Mononuclear cell (primary cell): ENCODE results near the gene OCA2. TPM values are rescaled to one million over a fixed set of nuclear protein-coding genes. Genes with fewer than 3 reads are reported as not detected.
"Not testable (repeated sequence)": the region's sequence is repeated elsewhere in the genome, so short reads cannot be mapped to it uniquely, and the experiment has no call there.

ENCODE experiments used
- H3K27me3 ChIP-seq: 2 replicates; pipeline ENCODE4 v1.6.0; 2011; ENCODE audit warnings: low read length, control low read depth; ENCODE audit not compliant: insufficient read depth
- H3K4me1 ChIP-seq: 2 replicates; pipeline ENCODE4 v1.5.1; 2011; ENCODE audit warnings: mild to moderate bottlenecking, low read length, control low read depth; ENCODE audit not compliant: insufficient read depth
- H3K4me3 ChIP-seq: 2 replicates; pipeline ENCODE4 v1.5.1; 2011; ENCODE audit warnings: mild to moderate bottlenecking, low read length, moderate library complexity
- H3K9me3 ChIP-seq: 2 replicates; pipeline ENCODE4 v1.5.1; 2011; ENCODE audit warnings: low read depth, mild to moderate bottlenecking, control low read depth, low read length
- total RNA-seq: library from RNA; depleted of rRNA; stranded (reverse); fragments of >200 nt; gene quantifications from one replicate; pipeline ENCODE4 v1.2.3, GENCODE V29; 2012

The OCA2 gene
- total RNA-seq, 1 donor = 0.10 TPM

DNA sequence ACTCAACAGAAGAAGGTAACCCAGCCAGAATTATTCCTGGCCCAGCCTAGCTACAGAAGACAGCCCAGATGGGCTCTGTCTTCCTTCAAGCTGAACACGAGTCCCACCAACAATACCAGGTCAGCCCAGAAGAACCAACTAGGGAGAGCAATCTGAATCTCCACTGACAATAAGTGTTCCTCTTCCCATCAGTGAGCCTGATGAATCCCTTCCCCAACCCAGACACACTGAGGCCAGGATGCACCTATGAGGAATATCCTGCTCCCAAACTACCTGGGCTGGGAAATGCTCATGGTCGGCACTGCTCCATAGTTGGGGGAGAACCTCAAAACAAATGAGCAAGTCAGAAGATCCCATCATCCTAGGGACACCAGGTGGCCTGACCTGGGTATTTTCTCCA, 351.1 kb downstream of the OCA2 start:
- no peaks in the 10 kb centered on the region for H3K9me3 ChIP-seq
- no peaks in the 10 kb centered on the region for H3K27me3 ChIP-seq
- H3K4me1 ChIP-seq = no peaks in the 10 kb centered on the region
- H3K4me3 ChIP-seq = no peak overlapping the region

- no peaks in the 10 kb centered on the region for H3K9me3 ChIP-seq
- no peaks in the 10 kb centered on the region for H3K27me3 ChIP-seq
- H3K4me1 ChIP-seq = no peaks in the 10 kb centered on the region
- H3K4me3 ChIP-seq = no peak overlapping the region
Measured at GRCh38 chr15:27746401-27746955, 352.6 kb downstream of the OCA2 start.

GRCh38 chr15:27744641-27745040, 354.5 kb downstream of the OCA2 start:
- H3K4me1 ChIP-seq = no peaks in the 10 kb centered on the region
- no peak overlapping the region for H3K4me3 ChIP-seq
- no peaks in the 10 kb centered on the region for H3K9me3 ChIP-seq
- H3K27me3 ChIP-seq = no peaks in the 10 kb centered on the region

- Histone ChIP-seq H3K4me3 (no peak overlapping the region), H3K9me3 (no peaks in the 10 kb centered on the region), H3K4me1 (no peaks in the 10 kb centered on the region), H3K27me3 (no peaks in the 10 kb centered on the region)
Measured at GRCh38 chr15:27743638-27744037, 355.5 kb downstream of the OCA2 start.

DNA sequence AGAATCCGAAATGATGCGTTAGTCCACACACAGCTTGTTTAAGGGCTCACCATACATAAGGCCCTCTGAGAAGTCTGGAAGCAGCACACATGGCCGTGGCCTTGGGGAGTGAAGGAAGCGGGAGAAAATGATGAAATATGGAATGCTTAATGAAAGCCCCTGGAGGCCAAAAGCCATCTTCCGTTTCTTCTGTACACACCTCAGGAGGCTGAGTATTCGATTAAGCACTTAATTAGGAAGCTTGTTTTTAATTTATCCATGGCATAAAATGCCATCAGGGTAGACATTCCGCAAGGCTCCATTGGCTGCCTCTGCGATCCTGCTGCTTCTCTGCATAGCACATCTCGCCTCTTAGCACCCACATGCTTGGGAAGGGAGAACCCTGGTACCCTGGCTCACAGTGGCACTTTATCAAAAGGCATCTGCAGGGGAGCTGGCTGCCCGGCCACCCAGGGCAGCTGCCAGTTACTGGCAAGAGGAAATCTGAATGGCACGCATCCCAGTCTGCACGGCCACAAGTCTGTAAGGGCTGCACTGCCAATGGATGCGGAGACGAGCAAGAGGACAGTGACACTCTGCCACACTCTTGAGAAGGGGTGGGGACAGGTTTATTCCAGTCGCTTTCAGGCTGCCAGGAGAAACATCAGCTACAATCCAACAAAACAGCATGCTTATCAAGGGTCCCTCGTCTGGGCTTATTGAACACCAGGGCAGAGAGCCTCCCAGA, 356.2 kb downstream of the OCA2 start:
- Histone ChIP-seq H3K4me1 (no peaks in the 10 kb centered on the region), H3K4me3 (no peak overlapping the region), H3K27me3 (no peaks in the 10 kb centered on the region), H3K9me3 (no peaks in the 10 kb centered on the region)

DNA sequence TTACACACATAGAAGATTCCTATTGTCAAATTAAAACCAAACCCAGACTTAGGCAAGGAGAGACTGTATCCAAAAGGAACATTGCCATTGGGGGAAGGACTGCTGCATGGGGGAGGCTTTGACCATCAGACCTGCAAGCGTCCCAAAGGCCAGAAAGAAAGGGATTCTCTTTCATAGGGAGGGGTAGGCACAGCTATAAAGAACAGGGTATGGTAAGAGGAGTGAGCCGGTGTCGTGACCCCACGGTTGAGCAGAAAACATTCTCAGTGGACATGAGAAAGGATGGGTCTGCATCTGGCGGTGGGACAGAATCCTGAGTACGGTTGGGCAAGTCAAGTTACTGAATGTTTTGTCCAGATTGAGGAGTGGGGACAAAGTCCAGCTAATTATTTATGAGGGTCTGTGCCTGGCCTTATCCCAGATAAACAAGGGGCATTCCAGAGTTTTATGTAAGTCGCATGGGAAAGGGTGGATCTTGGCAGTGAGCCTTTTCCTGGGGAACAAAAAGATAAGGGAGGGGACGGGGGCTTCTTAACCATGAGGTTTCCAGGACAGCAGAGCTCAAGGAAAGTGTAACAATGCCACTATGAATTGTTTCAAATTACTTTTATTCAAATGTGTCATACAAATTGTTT, 357.8 kb downstream of the OCA2 start:
- no peak overlapping the region for H3K4me3 ChIP-seq
- H3K9me3 ChIP-seq = no peaks in the 10 kb centered on the region
- H3K4me1 ChIP-seq = no peaks in the 10 kb centered on the region
- H3K27me3 ChIP-seq = no peaks in the 10 kb centered on the region

DNA sequence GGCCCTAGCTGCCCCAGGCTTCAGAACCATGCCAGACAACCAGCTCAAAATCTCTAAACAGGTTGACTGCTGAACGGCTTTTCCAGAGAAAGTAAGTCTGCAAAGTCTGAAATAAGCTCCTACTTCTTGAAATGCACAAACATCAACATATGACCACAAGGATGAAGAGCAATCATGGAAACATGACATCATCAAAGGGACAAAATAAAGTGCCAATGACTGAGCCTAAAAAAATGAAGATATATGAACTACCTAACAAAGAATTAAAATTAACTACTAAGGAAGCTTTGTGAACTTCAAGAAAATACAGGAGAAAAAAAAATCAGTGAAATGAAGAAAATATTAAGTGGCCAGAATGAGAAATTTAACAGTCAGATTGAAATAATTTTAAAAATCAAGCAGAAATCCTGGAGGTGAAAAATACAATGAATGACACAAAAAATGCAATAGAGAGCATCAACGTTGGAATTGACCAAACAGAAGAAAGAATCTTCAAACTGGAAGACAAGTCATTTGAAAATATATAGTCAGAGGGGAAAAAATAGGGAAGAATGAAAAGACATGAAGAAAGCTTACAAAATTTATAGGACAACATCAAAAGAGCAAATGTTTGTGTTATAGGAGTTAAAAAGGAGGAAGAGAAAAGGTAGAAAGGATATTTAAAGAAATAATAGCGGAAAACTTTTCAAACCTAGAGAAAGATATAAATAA, 364.2 kb downstream of the OCA2 start:
- Histone ChIP-seq H3K4me1 (no peaks in the 10 kb centered on the region), H3K4me3 (no peak overlapping the region), H3K27me3 (no peaks in the 10 kb centered on the region), H3K9me3 (peaks cover 12% of the 10 kb centered on the region)

DNA sequence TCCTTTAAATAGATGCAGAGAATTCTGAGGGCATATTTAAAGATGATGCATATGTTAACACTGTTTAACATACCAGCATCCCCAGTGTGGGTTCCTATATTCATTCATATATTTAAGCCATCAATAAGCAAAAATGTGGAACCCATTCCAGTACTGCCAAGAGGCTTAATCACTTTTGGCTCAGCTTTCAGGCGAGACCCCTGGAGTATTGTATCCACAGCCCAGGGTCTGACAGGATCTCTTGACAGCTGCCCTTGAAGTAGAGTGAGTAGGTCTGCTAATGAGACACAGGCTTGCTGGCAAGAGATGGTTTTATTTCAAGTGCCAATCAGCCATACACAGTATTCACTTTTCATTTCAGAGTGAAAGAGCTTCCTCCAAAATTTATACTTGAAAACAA, 367.3 kb downstream of the OCA2 start:
- Histone ChIP-seq H3K27me3 (no peaks in the 10 kb centered on the region), H3K4me1 (no peaks in the 10 kb centered on the region), H3K9me3 (peaks cover 12% of the 10 kb centered on the region), H3K4me3 (no peak overlapping the region)

DNA sequence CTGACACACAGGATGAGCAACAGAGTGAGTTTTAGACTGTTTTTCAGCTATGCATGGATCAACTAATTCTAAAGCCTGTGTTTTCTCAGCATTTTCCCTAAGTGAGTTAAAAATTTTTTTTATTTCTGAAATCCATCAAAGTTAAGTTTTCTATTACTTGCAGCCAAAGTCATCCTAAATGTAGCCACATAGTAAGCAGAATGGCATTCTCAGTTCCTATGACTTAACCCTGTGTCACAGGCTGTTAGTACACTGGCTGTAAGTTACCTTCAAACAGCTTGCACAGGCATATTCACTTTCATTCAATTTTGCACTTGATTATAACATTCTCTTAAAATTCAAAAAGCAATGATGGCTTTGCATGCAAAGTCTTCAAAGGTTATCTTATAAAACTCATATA, 368.2 kb downstream of the OCA2 start:
- Histone ChIP-seq H3K4me1 (no peaks in the 10 kb centered on the region), H3K4me3 (no peak overlapping the region), H3K9me3 (peaks cover 12% of the 10 kb centered on the region)

DNA sequence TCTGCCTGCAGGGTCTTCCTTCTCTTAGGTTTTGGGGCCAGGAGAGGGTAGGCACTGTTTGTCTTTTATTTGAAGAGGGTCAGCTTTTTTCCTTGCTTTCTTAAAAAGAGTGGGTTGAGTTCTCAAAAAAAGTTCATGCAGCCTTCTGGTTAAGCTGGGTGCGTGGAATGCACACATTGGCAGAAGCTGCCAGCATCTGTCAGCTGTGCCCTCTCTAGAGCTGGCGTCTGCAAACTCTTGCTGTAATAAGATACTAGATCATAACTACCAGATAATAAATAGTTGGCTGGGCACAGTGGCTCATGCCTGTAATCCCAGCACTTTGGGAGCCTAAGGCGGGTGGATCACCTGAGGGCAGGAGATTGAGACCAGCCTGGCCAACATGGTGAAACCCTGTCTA, 373.4 kb downstream of the OCA2 start:
- no peak overlapping the region for H3K4me3 ChIP-seq
- H3K4me1 ChIP-seq = no peaks in the 10 kb centered on the region
- no peaks in the 10 kb centered on the region for H3K9me3 ChIP-seq
- H3K27me3 ChIP-seq = no peaks in the 10 kb centered on the region

More for the DNA sequence above, 368.2 kb downstream of the OCA2 start:
- H3K27me3 ChIP-seq = no peaks in the 10 kb centered on the region

DNA sequence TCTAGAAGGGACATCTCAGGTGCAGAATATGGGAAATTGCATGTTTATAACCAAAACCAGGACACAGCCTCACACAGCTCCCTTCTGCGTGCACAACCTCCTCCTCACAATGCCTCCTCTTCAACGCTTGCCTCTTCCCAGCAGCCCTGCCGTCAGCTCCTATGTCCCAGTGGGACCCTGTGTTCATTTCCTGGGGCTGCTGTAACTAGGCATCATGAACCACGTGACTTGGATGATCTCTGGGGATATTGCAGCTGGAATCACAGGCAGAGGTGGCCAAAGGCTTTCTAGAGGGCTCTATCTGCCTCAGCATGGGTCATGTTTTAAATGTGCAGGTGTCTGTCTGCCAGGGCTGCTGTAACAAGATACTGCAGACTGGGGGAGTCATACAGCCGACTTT, 375.3 kb downstream of the OCA2 start:
- H3K9me3 ChIP-seq = peaks cover 4% of the 10 kb centered on the region

DNA sequence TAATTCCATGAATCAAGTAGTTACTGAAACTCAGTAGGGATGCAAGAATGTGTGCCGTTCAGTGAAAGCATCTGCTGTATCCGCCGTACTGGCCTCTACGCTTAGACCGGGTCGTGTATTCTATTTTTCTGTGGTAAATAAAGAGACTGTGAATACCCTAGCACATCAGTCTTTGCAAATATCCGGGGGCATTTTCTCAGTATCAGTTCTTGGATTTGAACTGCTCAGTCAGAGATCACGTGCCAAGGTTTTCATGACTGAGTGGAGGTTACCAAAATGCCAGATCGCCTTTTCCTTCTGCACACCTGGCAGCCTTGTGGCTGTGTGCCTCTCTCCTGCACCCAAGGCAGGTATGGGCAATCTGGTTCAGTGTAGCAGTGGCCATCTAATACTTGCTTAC, 377.0 kb downstream of the OCA2 start:
- no peaks in the 10 kb centered on the region for H3K27me3 ChIP-seq
- no peaks in the 10 kb centered on the region for H3K4me1 ChIP-seq
- H3K4me3 ChIP-seq = no peak overlapping the region
- peaks cover 12% of the 10 kb centered on the region for H3K9me3 ChIP-seq

More for the DNA sequence above, 375.3 kb downstream of the OCA2 start:
- Histone ChIP-seq H3K27me3 (no peaks in the 10 kb centered on the region), H3K4me3 (no peak overlapping the region), H3K4me1 (no peaks in the 10 kb centered on the region)

DNA sequence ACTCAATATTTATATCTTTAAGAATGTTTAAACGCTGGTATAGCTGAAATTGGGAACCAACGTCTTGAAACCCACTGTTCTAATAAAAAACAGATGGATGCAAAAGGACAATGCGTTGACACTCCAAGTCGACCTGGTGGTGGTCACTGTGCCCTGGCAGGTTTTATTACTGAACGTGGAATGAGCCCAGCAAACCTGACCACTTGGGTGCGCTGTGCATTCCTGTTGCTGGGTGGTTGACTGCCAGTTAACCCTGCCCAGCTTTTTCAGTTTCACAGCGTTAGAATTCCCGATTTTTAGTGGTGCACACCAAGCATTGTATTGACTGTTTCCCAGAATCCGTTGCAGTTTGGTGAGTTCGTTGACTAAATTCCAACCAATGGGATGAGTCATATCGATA, 384.4 kb downstream of the OCA2 start:
- Histone ChIP-seq H3K4me1 (no peaks in the 10 kb centered on the region), H3K9me3 (peaks cover 12% of the 10 kb centered on the region)

GRCh38 chr15:27713850-27714249, 385.3 kb downstream of the OCA2 start:
- H3K4me1 ChIP-seq, H3K27me3 ChIP-seq, H3K4me3 ChIP-seq: not testable (repeated sequence)
- peaks cover 10% of the 10 kb centered on the region for H3K9me3 ChIP-seq

More for the DNA sequence above, 384.4 kb downstream of the OCA2 start:
- H3K27me3 ChIP-seq = no peaks in the 10 kb centered on the region
- H3K4me3 ChIP-seq = no peak overlapping the region

- no peak overlapping the region for H3K4me3 ChIP-seq
- no peaks in the 10 kb centered on the region for H3K27me3 ChIP-seq
- H3K4me1 ChIP-seq = no peaks in the 10 kb centered on the region
- H3K9me3 ChIP-seq = peaks cover 6% of the 10 kb centered on the region
Measured at GRCh38 chr15:27707257-27707656, 391.9 kb downstream of the OCA2 start.
